KOPT-K1 (cell line): Measurements from ENCODE around the gene GSK3B.
A peak's percentile ranks its signal among the peaks of the same experiment; 100 is the strongest.
"Not testable (repeated sequence)": the region's sequence is repeated elsewhere in the genome, so short reads cannot be mapped to it uniquely, and the experiment has no call there.

ENCODE experiments used
- H3K27ac ChIP-seq: fragments of 200-600 bp; sonication (generic); 2 replicates; pipeline ENCODE4 v1.5.1; 2016; ENCODE audit warnings: antibody characterized with exemption, mild to moderate bottlenecking, low read depth, low read length; ENCODE audit not compliant: poor library complexity, severe bottlenecking
- H3K36me3 ChIP-seq: fragments of 200-600 bp; sonication (generic); 2 replicates; pipeline ENCODE4 v1.5.1; 2017; ENCODE audit warnings: antibody characterized with exemption, mild to moderate bottlenecking, low read length, moderate library complexity; ENCODE audit not compliant: insufficient read depth
- H3K9me3 ChIP-seq: fragments of 200-600 bp; sonication (generic); 2 replicates; pipeline ENCODE4 v1.5.1; 2017; ENCODE audit warnings: antibody characterized with exemption, low read length, mild to moderate bottlenecking; ENCODE audit not compliant: insufficient read depth, poor library complexity, severe bottlenecking

The GSK3B gene

GRCh38 chr3:120052225-120052624 is 42.0 kb downstream of the GSK3B start:
- H3K27ac ChIP-seq, result no peak overlapping the region
- peaks cover 50% of the 10 kb centered on the region for H3K9me3 ChIP-seq
- H3K36me3 ChIP-seq, result peaks cover 17% of the 10 kb centered on the region

- H3K36me3 ChIP-seq, result peaks cover 17% of the 10 kb centered on the region
- peaks cover 57% of the 10 kb centered on the region for H3K9me3 ChIP-seq
- H3K27ac ChIP-seq, result not testable (repeated sequence)
These were observed 42.7 kb downstream of the GSK3B start for GRCh38 chr3:120051570-120051969.

- Histone ChIP-seq H3K36me3 (peaks cover 25% of the 10 kb centered on the region), H3K9me3 (peaks cover 66% of the 10 kb centered on the region), H3K27ac (no peak overlapping the region)
These were observed 44.2 kb downstream of the GSK3B start for GRCh38 chr3:120049881-120050539.

GRCh38 chr3:120049072-120049471 is 45.2 kb downstream of the GSK3B start:
- Histone ChIP-seq H3K36me3 (peaks cover 25% of the 10 kb centered on the region), H3K27ac (no peak overlapping the region), H3K9me3 (peaks cover 67% of the 10 kb centered on the region)

GRCh38 chr3:120048355-120049041 is 45.7 kb downstream of the GSK3B start:
- Histone ChIP-seq H3K27ac (no peak overlapping the region), H3K9me3 (peaks cover 67% of the 10 kb centered on the region), H3K36me3 (peaks cover 25% of the 10 kb centered on the region)

GRCh38 chr3:120047686-120048085 is 46.6 kb downstream of the GSK3B start:
- Histone ChIP-seq H3K27ac (no peak overlapping the region), H3K9me3 (peaks cover 72% of the 10 kb centered on the region), H3K36me3 (peaks cover 25% of the 10 kb centered on the region)

GRCh38 chr3:120040813-120041377 is 53.4 kb downstream of the GSK3B start:
- peaks cover 97% of the 10 kb centered on the region for H3K9me3 ChIP-seq
- peaks cover 64% of the 10 kb centered on the region for H3K36me3 ChIP-seq
- no peak overlapping the region for H3K27ac ChIP-seq

- Histone ChIP-seq H3K27ac (no peak overlapping the region), H3K36me3 (peaks cover 57% of the 10 kb centered on the region), H3K9me3 (peaks cover 96% of the 10 kb centered on the region)
These were observed 54.3 kb downstream of the GSK3B start for GRCh38 chr3:120039642-120040610.

GRCh38 chr3:120033596-120033995 is 60.7 kb downstream of the GSK3B start:
- Histone ChIP-seq H3K36me3 (peaks cover 10% of the 10 kb centered on the region; the same call in 1 of the 2 replicates), H3K27ac (no peak overlapping the region), H3K9me3 (peaks cover 50% of the 10 kb centered on the region)

- Histone ChIP-seq H3K9me3 (peaks cover 32% of the 10 kb centered on the region), H3K27ac (no peak overlapping the region), H3K36me3 (peaks cover 8% of the 10 kb centered on the region; the same call in 1 of the 2 replicates)
These were observed 62.7 kb downstream of the GSK3B start for GRCh38 chr3:120031561-120031960.

- Histone ChIP-seq H3K27ac (no peak overlapping the region), H3K9me3 (peaks cover 14% of the 10 kb centered on the region), H3K36me3 (peaks cover 8% of the 10 kb centered on the region; the same call in 1 of the 2 replicates)
These were observed 64.5 kb downstream of the GSK3B start for GRCh38 chr3:120029749-120030148.

- no peak overlapping the region for H3K27ac ChIP-seq
- H3K36me3 ChIP-seq, result peaks cover 8% of the 10 kb centered on the region; the same call in 1 of the 2 replicates
- peaks cover 1% of the 10 kb centered on the region for H3K9me3 ChIP-seq
These were observed 65.8 kb downstream of the GSK3B start for GRCh38 chr3:120028271-120029047.

- Histone ChIP-seq H3K27ac (no peak overlapping the region), H3K36me3 (peaks cover 8% of the 10 kb centered on the region; the same call in 1 of the 2 replicates), H3K9me3 (no peaks in the 10 kb centered on the region)
These were observed 67.0 kb downstream of the GSK3B start for GRCh38 chr3:120027226-120027625.

- H3K27ac ChIP-seq, result peak overlapping the region; percentile 7
- H3K9me3 ChIP-seq, result no peaks in the 10 kb centered on the region
These were observed 68.7 kb downstream of the GSK3B start for GRCh38 chr3:120025520-120025919.

More at GRCh38 chr3:120025520-120025919, 68.7 kb downstream of the GSK3B start:
- peaks cover 14% of the 10 kb centered on the region for H3K36me3 ChIP-seq
